GM19023 (cell line): ENCODE results near the gene SLC6A8.
"Not testable (repeated sequence)": the region's sequence is repeated elsewhere in the genome, so short reads cannot be mapped to it uniquely, and the experiment has no call there.

ENCODE experiments used
- ATAC-seq: cut with Tn5 transposase; IDR thresholded peaks from one replicate; pipeline ENCODE4 v1.9.1; 2021; ENCODE audit warnings: mild to moderate bottlenecking, moderate library complexity; ENCODE audit not compliant: unreplicated experiment

The SLC6A8 gene

GRCh38 chrX:153704631-153705402 lies 17.1 kb downstream of the SLC6A8 start:
- not testable (repeated sequence) for ATAC-seq

GRCh38 chrX:153705403-153706060 lies 17.8 kb downstream of the SLC6A8 start:
- not testable (repeated sequence) for ATAC-seq

GRCh38 chrX:153706799-153707198 lies 19.1 kb downstream of the SLC6A8 start:
- no peak for ATAC-seq

- ATAC-seq = no peak
Observed at GRCh38 chrX:153707406-153707805, 19.7 kb downstream of the SLC6A8 start.

- ATAC-seq = no peak
Observed at GRCh38 chrX:153708415-153708814, 20.7 kb downstream of the SLC6A8 start.

GRCh38 chrX:153709726-153710674 lies 22.3 kb downstream of the SLC6A8 start:
- ATAC-seq = no peak

GRCh38 chrX:153714256-153714655 lies 26.5 kb downstream of the SLC6A8 start:
- no peak for ATAC-seq

GRCh38 chrX:153717445-153717844 lies 29.7 kb downstream of the SLC6A8 start:
- no peak for ATAC-seq

GRCh38 chrX:153719238-153719637 lies 31.5 kb downstream of the SLC6A8 start:
- no peak for ATAC-seq

GRCh38 chrX:153719701-153720100 lies 32.0 kb downstream of the SLC6A8 start:
- ATAC-seq = no peak

- no peak for ATAC-seq
Observed at GRCh38 chrX:153722704-153723350, 35.1 kb downstream of the SLC6A8 start.

GRCh38 chrX:153723351-153724251 lies 35.9 kb downstream of the SLC6A8 start:
- ATAC-seq = peak; percentile 32

- peak; percentile 52 for ATAC-seq
Observed at GRCh38 chrX:153724252-153725038, 36.7 kb downstream of the SLC6A8 start, which contains the start of the genes ABCD1 and BCAP31. Gene ABCD1 (plus strand): TSS chrX:153724856. CDS start chrX:153725267, 411 bp downstream. Gene BCAP31 (minus strand): TSS chrX:153724387. CDS start chrX:153723244, 1,143 bp downstream.

- peak; percentile 4 for ATAC-seq
Observed at GRCh38 chrX:153725039-153725831, 37.5 kb downstream of the SLC6A8 start.

GRCh38 chrX:153725832-153726285 lies 38.1 kb downstream of the SLC6A8 start:
- ATAC-seq = no peak

- ATAC-seq = peak; percentile 47
Observed at GRCh38 chrX:153726286-153727122, 38.8 kb downstream of the SLC6A8 start.
